Raji (cell line): ENCODE results near the gene GLE1.

Experiments
- POLR2A ChIP-seq: IDR thresholded peaks from 2 replicates; pipeline ENCODE4 v1.6.1; 2011; ENCODE audit warnings: low read depth, low read length, control low read depth; ENCODE audit not compliant: insufficient read depth

GLE1 gene

DNA sequence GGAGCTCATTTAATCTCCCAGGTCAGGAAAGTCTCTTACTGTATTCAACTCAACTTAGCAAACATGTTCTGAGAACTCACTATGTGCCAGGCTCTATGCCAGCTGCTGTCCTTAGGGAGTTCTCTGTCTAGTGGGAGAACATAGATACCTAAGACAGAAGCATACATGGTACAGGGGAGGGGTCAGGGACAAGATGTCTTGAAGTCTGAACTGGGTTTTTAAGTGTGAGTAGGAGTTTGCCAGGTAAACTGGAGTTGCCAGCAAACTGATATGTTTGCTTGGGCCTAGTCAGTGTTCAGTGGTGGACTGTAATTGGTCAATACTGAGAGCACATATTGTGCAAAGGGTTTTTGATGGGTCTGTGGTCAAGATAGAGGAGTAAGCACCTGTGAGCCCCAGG, 18.3 kb upstream of the GLE1 start:
- TF ChIP-seq POLR2A = no peak

DNA sequence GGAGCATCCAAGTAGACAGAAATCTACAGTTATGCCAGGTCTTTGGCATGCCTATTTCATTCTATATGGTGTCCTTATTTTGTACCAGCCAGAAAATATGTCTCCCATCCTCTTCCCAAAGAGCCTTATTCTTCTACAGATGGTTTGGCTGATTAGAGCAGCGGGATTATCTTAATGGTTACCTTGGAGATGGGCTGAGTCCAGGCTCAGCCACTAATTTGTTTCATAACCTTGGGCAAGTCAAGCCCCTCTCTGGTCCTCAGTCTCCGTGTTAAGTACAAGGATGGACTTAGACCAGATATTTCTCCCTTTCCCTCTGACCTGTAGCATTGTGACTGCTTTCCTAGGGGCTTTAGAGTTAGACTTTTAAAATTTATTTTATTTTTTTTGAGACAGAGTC, 11.1 kb upstream of the GLE1 start:
- no peak for TF ChIP-seq POLR2A

DNA sequence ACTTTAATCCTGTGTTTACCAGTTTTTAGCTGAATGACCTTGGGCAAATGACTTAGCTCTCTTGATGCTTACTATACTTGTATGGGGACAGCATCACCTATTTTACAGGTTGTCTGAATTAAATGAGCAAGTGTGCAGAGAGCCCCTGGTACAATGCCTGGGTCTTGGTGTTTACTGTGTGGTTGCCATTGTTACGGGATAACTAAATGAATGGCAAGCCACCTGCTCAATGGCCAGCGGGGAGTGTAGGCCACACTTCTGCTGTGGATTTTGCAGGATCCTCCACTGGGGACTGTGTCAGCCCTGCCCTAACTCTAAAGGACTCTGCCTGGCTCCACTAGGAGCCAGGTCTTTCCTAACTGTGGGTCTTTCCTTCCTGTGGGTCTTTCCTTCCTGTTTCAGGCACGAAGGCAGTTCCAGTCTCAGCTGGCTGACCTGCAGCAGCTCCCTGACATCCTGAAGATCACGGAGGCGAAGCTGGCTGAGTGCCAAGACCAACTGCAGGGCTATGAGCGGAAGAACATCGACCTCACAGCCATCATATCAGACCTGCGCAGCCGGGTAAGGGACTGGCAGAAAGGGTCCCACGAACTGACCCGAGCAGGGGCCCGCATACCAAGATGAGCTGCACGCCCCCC, 10.3 kb upstream of the GLE1 start:
- no peak for TF ChIP-seq POLR2A

DNA sequence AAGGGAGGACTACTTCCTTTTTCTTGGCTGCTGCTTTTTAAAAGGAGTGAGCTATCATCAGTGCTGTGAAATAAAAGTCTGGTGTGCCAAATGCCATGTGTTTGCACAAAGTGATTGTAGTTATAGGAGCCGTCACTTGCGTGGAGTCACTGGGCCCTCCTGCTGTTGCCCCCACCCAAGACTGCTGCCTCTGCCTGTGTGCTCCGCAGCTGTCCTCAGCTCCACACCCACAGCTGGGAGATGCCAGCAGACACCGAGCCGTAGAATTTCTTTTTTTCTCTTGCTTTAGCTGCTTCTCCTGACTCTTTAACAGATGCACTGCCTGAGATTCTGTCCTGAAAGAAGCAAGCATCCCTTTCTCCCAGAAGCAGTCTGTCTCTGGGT, 9.8 kb upstream of the GLE1 start:
- TF ChIP-seq POLR2A = no peak

DNA sequence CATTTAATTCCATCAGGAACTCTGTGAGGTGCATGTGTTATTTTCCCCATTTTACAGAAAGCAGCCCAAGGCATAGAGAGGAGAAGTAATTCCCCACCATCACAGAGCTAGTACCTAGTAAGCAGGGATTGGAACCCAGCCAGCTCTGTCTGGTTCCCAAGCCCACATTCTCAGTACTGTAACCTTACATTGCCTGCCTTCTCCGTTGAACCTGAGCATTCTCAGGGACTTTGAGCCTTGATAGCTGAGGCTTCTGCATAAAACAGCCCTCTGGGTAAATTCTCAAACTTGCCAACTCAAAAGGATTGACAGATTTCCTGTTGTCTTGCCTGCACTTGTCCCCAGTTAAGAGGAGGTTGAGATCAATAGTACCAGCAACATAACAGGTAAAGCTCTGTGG, 9.2 kb upstream of the GLE1 start:
- TF ChIP-seq POLR2A = no peak

GRCh38 chr9:128495804-128496417, 8.6 kb upstream of the GLE1 start:
- TF ChIP-seq POLR2A = no peak

- TF ChIP-seq POLR2A = no peak
Observed at GRCh38 chr9:128497824-128498610, 6.5 kb upstream of the GLE1 start.

- no peak for TF ChIP-seq POLR2A
Observed at GRCh38 chr9:128498911-128499310, 5.6 kb upstream of the GLE1 start.

GRCh38 chr9:128499920-128500319, 4.6 kb upstream of the GLE1 start:
- no peak for TF ChIP-seq POLR2A

DNA sequence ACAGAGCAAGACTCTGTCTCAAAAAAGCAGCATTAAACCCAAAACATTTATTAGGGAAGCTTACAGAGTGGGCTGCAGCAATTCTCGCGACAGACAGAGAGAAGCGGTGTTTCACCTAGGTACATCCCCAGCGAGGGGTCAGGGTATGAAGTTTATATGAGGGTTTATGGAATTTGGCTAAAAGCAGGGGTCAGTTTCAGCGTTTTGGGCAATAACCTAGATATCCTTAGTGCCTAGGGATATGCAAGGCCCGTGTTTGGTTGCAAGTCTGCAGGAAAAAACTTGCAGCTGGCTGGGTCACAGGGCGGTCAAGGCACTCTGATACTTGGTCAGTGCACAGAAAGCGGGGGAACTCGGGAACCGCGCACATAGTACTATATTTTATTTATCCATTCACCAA, 649 bp upstream of the GLE1 start:
- no peak for TF ChIP-seq POLR2A

GRCh38 chr9:128505414-128505765, 871 bp downstream of the GLE1 start:
- TF ChIP-seq POLR2A = no peak

GRCh38 chr9:128512820-128513219, 8.3 kb downstream of the GLE1 start:
- TF ChIP-seq POLR2A = no peak

DNA sequence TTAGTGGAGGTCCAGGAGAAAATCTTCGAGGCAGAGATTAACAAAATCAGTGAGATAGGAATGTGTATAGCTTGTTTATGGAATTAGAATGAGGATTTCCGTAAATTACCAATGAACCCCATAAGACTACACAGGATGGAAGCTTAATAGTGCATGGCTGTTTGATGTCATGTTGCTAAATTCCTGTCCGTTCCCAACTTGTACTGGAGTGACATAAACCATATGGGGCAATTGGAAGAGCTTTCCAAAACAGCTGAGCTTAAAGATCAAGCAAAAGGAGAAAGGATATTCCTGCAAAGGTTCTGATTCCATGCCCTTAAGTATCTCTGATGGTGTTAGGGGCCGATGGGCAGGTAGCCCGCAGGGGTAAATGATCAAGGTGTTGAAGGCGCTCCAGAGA, 17.4 kb downstream of the GLE1 start:
- no peak for TF ChIP-seq POLR2A

DNA sequence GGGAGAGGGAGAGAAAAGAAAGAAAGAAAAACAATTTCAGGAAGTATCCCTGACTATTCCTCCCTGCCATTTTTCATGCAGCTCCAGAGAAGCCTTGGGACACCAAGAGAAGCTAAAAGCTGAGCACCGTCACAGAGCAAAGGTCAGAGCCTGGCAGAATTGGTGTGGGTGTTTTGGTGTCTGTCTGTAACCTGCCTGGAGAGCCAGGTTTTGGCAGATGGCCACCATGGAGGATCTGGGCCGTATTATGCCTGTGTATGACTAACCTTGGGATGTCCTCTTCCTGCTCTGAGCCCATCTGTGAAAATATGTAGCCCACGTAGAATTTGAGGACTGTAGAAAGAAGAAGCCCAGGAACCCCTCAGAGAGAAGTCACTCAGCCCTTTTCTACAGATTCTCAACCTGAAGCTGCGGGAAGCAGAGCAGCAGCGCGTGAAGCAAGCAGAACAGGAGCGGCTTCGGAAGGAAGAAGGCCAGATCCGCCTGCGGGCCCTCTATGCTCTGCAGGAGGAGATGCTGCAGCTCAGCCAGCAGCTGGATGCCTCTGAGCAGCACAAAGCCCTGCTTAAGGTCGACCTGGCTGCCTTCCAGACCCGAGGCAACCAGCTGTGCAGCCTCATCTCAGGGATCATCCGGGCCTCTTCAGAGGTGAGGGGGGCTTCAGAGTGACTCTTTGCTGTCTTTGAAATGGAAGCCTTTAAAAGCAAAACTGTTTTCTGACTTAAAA, 18.8 kb downstream of the GLE1 start:
- TF ChIP-seq POLR2A = no peak

DNA sequence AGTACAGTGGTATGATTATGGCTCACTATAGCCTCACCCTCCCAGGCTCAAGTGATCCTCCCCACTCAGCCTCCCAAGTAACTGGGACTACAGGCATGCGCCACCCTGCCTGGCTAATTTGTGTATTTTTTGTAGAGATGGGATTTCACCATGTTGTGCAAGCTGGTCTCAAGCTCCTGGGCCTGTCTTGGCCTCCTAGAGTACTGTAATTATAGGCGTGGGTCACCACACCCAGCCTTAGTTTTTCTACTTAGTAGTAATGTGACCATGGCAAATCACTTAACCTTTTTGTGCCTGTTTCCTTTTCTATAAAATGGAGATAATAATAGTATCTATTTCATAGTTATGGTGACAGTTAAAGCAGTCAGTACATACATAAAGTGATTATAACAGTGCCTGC, 22.2 kb downstream of the GLE1 start:
- no peak for TF ChIP-seq POLR2A

- TF ChIP-seq POLR2A = no peak
Observed at GRCh38 chr9:128528445-128529160, 24.1 kb downstream of the GLE1 start.

DNA sequence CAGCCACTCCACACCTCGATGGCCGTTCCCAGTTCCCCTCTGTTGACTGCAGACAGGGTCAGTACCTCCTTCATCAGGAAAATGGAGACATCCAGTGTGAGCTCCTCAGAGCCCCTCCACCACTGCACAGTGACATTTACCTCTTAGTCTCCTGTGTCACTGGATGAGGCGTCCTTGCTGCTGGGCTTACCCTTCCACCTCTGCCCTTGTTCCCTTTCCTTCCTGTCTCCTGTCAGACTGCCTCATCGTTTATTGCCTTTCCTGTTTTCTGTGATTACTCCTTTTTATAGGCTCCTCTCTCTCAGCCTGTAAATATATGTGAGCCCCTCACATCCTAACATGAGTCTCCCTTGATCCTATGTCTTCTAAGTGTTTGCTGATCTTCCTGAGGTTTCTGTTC, 24.7 kb downstream of the GLE1 start:
- TF ChIP-seq POLR2A = no peak
